ENCODE measurements around the gene KRT83.
"Not testable (repeated sequence)": the region's sequence is repeated elsewhere in the genome, so short reads cannot be mapped to it uniquely, and the experiment has no call there.

KRT83 gene

GRCh38 chr12:52286857-52287785, 34.1 kb downstream of the KRT83 start:
- H3K4me3 ChIP-seq (ENCODE audit: low read depth, low read length); DNase-seq (ENCODE audit: low read depth): not testable (repeated sequence)
- TF ChIP-seq CTCF (IDR thresholded peaks at IDR 0.05; ENCODE audit: control insufficient read depth, extremely low read depth, insufficient read depth) = 0 out of 2 replicates have a peak, but pooled peaks have one; percentile 3

- no peak for TF ChIP-seq CTCF (IDR thresholded peaks at IDR 0.05; ENCODE audit: control insufficient read depth, extremely low read depth, insufficient read depth)
- DNase-seq (ENCODE audit: low read depth) = no peak
- no peak overlapping the region for H3K4me3 ChIP-seq (ENCODE audit: low read depth, low read length)
These were observed 35.2 kb downstream of the KRT83 start for GRCh38 chr12:52285851-52286530.

GRCh38 chr12:52285172-52285745, 35.9 kb downstream of the KRT83 start:
- no peak for DNase-seq (ENCODE audit: low read depth)
- no peak for TF ChIP-seq CTCF (IDR thresholded peaks at IDR 0.05; ENCODE audit: control insufficient read depth, extremely low read depth, insufficient read depth)
- no peak overlapping the region for H3K4me3 ChIP-seq (ENCODE audit: low read depth, low read length)

- TF ChIP-seq CTCF (IDR thresholded peaks at IDR 0.05; ENCODE audit: control insufficient read depth, extremely low read depth, insufficient read depth) = no peak
- H3K4me3 ChIP-seq (ENCODE audit: low read depth, low read length) = no peak overlapping the region
- no peak for DNase-seq (ENCODE audit: low read depth)
These were observed 36.5 kb downstream of the KRT83 start for GRCh38 chr12:52284562-52285171.

DNA sequence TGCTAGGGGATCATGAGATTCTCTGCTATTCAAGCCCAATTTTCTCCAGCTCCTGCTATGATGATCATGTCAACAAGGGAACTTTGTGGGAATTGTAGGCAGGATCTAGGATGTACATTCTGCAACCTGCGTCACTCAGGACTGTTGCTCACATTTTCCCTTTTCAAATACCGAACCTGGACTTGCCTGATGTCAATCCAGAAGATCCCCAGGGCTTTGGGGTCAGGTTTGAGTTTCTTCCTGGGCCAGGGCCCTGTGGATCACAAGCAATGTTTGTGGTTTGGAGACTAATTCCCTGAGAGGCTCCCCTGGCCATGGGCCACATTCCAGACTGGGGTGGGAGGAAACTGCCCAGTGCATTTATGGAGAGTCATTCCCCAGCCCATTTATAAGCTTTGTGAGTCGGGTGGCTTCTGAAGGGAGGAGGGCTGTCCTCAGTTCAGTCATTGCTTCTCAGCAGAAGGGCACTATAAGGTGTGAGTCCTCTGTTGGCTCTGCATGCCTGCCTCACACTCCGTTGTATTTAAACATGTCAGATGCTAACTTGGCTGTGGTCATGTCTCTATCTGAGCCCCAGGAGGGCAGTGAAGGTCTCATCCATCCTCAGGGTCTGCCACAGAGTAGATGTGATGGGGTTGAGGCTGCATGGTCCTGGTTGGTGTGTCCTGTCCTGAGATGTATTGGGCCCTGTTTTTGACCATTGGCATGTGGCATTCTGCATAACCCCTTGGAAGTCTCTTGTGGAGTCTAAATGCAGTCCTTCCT, 40.2 kb downstream of the KRT83 start:
- H3K4me3 ChIP-seq (ENCODE audit: low read depth, low read length) = no peak overlapping the region
- no peak for TF ChIP-seq CTCF (IDR thresholded peaks at IDR 0.05; ENCODE audit: control insufficient read depth, extremely low read depth, insufficient read depth)
- DNase-seq (ENCODE audit: low read depth) = no peak

DNA sequence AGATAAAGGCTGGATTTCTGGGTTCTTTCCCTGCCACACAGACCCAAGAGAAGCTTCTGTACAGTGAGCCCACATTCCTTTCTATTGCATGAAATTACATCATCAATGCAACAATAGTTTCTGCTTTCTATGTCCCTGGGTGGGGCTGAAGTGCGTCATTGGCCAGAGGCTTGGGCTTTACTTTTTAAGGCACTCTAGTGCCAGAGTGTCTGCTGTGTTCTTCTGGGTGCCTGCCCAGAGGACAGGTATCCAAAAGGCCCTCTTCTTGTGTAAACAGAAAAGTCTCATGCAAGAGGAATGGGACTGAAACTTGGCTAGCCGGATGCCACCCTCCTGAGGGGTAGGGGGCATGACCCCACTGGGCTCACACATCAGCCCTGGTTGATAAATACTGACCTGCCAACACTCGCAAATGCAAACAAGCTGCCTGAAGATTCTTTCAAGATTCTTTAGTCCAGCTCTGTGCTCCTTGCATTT, 40.8 kb downstream of the KRT83 start:
- no peak overlapping the region for H3K4me3 ChIP-seq (ENCODE audit: low read depth, low read length)
- TF ChIP-seq CTCF (IDR thresholded peaks at IDR 0.05; ENCODE audit: control insufficient read depth, extremely low read depth, insufficient read depth) = no peak
- peak; percentile 89 for DNase-seq (ENCODE audit: low read depth)
